Right lung (tissue), 5 donors: ENCODE results near the gene LUZP1. TPM values are rescaled to one million over a fixed set of nuclear protein-coding genes. Genes with fewer than 3 reads are reported as not detected.

ENCODE experiments used
- DNase-seq, 2 donors: peaks; one replicate each; pipeline ENCODE4 v3.0.0-alpha.2; 2013
- polyA plus RNA-seq, 5 donors: library from polyadenylated mRNA; unstranded; fragments of 120-200 nt; gene quantifications; one replicate each; pipeline versions ENCODE4 v1.2.1 to v1.2.3, GENCODE V29; 2013; ENCODE audit warnings: inconsistent platforms in 1 of 5, low replicate concordance in 1 of 5; ENCODE audit not compliant: insufficient read length in 5 of 5, insufficient read depth in 1 of 5

The LUZP1 gene
- polyA plus RNA-seq, 5 donors, result 20.2 to 31.8 (median 27.2) TPM

- no peak for DNase-seq
Observed at GRCh38 chr1:23118957-23119792, 49.5 kb downstream of the LUZP1 start.

GRCh38 chr1:23118407-23118806, 50.2 kb downstream of the LUZP1 start:
- DNase-seq, result no peak

- DNase-seq, result no peak
Observed at GRCh38 chr1:23116921-23117699, 51.5 kb downstream of the LUZP1 start.

- no peak for DNase-seq
Observed at GRCh38 chr1:23116216-23116836, 52.3 kb downstream of the LUZP1 start.

- no peak for DNase-seq
Observed at GRCh38 chr1:23114424-23115079, 54.1 kb downstream of the LUZP1 start.

GRCh38 chr1:23111600-23112535, 56.8 kb downstream of the LUZP1 start:
- DNase-seq, result no peak

- DNase-seq, result no peak
Observed at GRCh38 chr1:23110391-23110790, 58.3 kb downstream of the LUZP1 start.

- no peak for DNase-seq
Observed at GRCh38 chr1:23108918-23109533, 59.6 kb downstream of the LUZP1 start.

GRCh38 chr1:23103001-23103889, 65.4 kb downstream of the LUZP1 start:
- DNase-seq, result no peak

GRCh38 chr1:23102289-23102688, 66.4 kb downstream of the LUZP1 start:
- no peak for DNase-seq

- DNase-seq, result no peak
Observed at GRCh38 chr1:23101887-23102286, 66.8 kb downstream of the LUZP1 start.

GRCh38 chr1:23101101-23101827, 67.4 kb downstream of the LUZP1 start:
- DNase-seq, result no peak

GRCh38 chr1:23100074-23100748, 68.4 kb downstream of the LUZP1 start:
- DNase-seq, result no peak

- DNase-seq, result no peak
Observed at GRCh38 chr1:23099171-23099536, 69.5 kb downstream of the LUZP1 start.

- DNase-seq, result peak; percentile 50 to 77
Observed at GRCh38 chr1:23098463-23099170, 70.0 kb downstream of the LUZP1 start.

GRCh38 chr1:23097316-23097715, 71.3 kb downstream of the LUZP1 start:
- no peak for DNase-seq

- no peak for DNase-seq
Observed at GRCh38 chr1:23092447-23092846, 76.2 kb downstream of the LUZP1 start.
